Measurements from ENCODE around the gene STAT4. TPM values are rescaled to one million over a fixed set of nuclear protein-coding genes. Genes with fewer than 3 reads are reported as not detected.

Gene STAT4, protein sequence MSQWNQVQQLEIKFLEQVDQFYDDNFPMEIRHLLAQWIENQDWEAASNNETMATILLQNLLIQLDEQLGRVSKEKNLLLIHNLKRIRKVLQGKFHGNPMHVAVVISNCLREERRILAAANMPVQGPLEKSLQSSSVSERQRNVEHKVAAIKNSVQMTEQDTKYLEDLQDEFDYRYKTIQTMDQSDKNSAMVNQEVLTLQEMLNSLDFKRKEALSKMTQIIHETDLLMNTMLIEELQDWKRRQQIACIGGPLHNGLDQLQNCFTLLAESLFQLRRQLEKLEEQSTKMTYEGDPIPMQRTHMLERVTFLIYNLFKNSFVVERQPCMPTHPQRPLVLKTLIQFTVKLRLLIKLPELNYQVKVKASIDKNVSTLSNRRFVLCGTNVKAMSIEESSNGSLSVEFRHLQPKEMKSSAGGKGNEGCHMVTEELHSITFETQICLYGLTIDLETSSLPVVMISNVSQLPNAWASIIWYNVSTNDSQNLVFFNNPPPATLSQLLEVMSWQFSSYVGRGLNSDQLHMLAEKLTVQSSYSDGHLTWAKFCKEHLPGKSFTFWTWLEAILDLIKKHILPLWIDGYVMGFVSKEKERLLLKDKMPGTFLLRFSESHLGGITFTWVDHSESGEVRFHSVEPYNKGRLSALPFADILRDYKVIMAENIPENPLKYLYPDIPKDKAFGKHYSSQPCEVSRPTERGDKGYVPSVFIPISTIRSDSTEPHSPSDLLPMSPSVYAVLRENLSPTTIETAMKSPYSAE
- 10 to 100 TPM; 11.6 to 22.9 TPM for total RNA-seq
- long read RNA-seq, partial matches to known transcripts, result 1 of 6 reads
- long read RNA-seq, other reads (novel, unspliced or antisense), result 5 of 6 reads

GRCh38 chr2:191150600-191151330 is at the start of gene STAT4:
Gene STAT4 (minus strand): TSS chr2:191150994. CDS start chr2:191148203, 2,791 bp downstream.
- ATAC-seq (peak; percentile 80 to 81), DNase-seq (peak; percentile 45)
- intact Hi-C loops (cut with DNase I), result loop anchor here in 1 of 2 donors (10.0 kb wide), 1 partner anchor 96 kb away; no protein-coding TSS in a partner anchor

- DNase-seq (no peak), ATAC-seq (no peak)
- intact Hi-C loops (cut with DNase I), result no loop called here
These were observed 49.2 kb upstream of the STAT4 start for GRCh38 chr2:191199929-191200512.

DNA sequence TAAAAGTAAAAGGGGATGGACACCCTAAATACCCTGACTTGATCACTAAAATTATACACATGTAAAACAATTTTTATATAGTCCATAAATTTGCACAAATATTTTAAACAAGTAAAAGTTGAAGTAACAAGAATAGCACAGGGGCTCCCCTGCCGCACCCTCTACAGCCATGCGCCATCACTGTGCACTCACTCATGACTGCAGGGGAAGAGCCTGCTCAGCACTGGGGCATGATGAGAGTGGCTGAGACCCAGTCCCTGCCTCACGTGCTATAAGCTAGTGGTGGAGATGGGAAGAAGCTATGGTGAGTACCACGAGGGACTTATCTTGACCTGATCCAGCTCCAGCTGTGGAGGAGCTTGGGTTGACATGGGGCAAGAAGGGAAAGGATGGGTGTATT is 47.5 kb upstream of the STAT4 start:
- no peak for DNase-seq
- intact Hi-C loops (cut with DNase I), result no loop called here
- no peak for ATAC-seq

- DNase-seq (no peak), ATAC-seq (no peak)
- intact Hi-C loops (cut with DNase I), result no loop called here
These were observed 46.3 kb upstream of the STAT4 start for GRCh38 chr2:191197096-191197495.

GRCh38 chr2:191195021-191195420 is 44.2 kb upstream of the STAT4 start:
- DNase-seq (no peak), ATAC-seq (no peak)
- intact Hi-C loops (cut with DNase I), result no loop called here

GRCh38 chr2:191190861-191191552 is 40.2 kb upstream of the STAT4 start:
- DNase-seq (no peak), ATAC-seq (no peak)
- intact Hi-C loops (cut with DNase I), result no loop called here

- intact Hi-C loops (cut with DNase I), result no loop called here
- DNase-seq (no peak), ATAC-seq (no peak)
These were observed 39.6 kb upstream of the STAT4 start for GRCh38 chr2:191190435-191190834.

- intact Hi-C loops (cut with DNase I), result no loop called here
- no peak for ATAC-seq
- no peak for DNase-seq
These were observed 38.4 kb upstream of the STAT4 start for GRCh38 chr2:191189112-191189635.

- intact Hi-C loops (cut with DNase I), result no loop called here
- ATAC-seq (no peak), DNase-seq (no peak)
These were observed 37.8 kb upstream of the STAT4 start for GRCh38 chr2:191188550-191189093.

DNA sequence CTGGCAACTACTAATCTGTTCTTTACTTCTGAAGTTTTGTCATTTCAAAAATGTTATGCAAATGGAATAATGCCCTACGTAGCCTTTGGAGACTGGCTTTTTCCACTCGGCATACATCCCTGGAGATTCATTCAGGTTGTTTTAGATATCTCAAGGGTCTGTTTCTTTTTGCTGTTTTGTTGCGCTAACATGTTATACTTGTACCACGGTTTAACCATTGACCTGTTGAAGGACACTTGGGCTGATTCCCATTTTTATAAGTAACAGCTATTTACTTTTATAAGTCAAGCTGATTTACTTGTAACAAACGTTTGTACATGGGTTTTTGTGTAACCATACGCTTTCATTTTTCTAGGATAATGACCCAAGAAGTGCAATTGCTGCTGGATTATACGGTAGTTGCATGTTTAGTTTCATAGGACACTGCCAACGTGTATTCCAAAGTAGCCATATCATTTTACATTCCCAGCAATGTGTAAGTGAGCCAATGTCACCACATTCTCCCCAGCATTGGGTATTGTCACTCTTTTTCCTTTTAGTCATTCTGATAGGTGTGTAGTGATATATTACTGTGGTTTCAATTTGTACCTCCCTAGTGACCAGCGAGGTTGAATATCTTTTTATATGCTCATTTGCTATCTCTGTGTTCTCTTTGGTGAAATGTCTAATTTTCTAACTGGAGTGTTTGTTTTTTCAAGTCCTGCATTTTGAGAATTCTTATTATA is 36.5 kb upstream of the STAT4 start:
- intact Hi-C loops (cut with DNase I), result no loop called here
- ATAC-seq, result no peak
- no peak for DNase-seq

DNA sequence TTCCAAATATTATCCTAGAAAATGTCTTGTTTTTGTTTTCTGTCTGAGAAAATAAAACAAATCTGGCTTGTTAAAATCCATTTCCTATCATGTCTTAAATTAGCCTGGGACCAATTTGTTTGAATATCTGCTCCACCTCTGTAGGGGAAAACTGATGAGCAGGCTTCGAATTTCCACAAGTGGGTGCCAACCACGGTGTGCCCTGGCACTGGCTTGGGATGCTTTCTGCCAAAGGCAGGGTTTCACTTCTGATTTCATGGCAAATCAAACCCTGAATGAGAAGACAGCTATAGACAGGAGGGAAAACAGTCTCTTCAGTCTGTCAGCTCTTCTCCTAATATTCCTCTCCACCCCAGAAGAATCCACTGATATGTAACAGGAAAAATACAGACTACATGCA is 33.7 kb upstream of the STAT4 start:
- intact Hi-C loops (cut with DNase I), result no loop called here
- no peak for DNase-seq
- ATAC-seq, result no peak

- intact Hi-C loops (cut with DNase I), result no loop called here
- no peak for DNase-seq
These were observed 32.7 kb upstream of the STAT4 start for GRCh38 chr2:191183516-191183915.

GRCh38 chr2:191183081-191183480 is 32.3 kb upstream of the STAT4 start:
- no peak for DNase-seq
- intact Hi-C loops (cut with DNase I), result no loop called here
- ATAC-seq, result no peak

More at GRCh38 chr2:191183516-191183915, 32.7 kb upstream of the STAT4 start:
- ATAC-seq, result no peak

GRCh38 chr2:191180713-191181112 is 29.9 kb upstream of the STAT4 start:
- DNase-seq (peak; percentile 34), ATAC-seq (peak in 1 of 2 donors; percentile 37)
- intact Hi-C loops (cut with DNase I), result no loop called here

DNA sequence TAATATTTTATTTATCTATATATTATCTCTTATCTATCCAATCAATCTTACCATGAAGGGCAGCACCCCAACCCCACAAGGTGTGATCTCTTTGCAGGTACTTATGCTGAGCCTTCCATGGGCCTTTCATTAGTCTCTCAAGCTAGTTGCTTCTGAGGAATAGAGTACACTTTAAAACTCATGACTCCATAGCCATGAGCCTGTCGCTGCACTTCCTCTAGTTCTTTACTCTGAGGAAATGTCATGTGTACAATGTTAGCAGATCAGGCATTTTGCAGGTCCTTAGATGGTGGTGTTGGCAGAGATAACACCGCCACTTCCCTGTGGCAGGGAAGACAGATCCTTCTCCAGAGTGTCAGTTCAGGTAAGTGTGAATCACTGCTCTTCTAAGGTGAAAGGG is 29.5 kb upstream of the STAT4 start:
- intact Hi-C loops (cut with DNase I), result no loop called here
- ATAC-seq (no peak), DNase-seq (no peak)

GRCh38 chr2:191178806-191179514 is 28.2 kb upstream of the STAT4 start:
- intact Hi-C loops (cut with DNase I), result no loop called here
- ATAC-seq (peak; percentile 68 to 93), DNase-seq (peak; percentile 53)

Data from left cardiac atrium (tissue), 4 donors.